SU-DHL-6 (cell line): ENCODE results near the gene GRIK2.

Experiments
- H2AFZ ChIP-seq: fragments of 200-600 bp; sonication (generic); 2 replicates; pipeline ENCODE4 v1.6.1; 2014; ENCODE audit warnings: low read depth, mild to moderate bottlenecking, moderate library complexity, mixed read lengths, antibody characterized with exemption, low read length; ENCODE audit not compliant: severe bottlenecking
- H3F3A ChIP-seq: fragments of 200-600 bp; shearing (Covaris generic); 2 replicates; pipeline ENCODE4 v1.6.0; 2016; ENCODE audit warnings: antibody characterized with exemption, mild to moderate bottlenecking; ENCODE audit not compliant: insufficient read depth
- H3K27ac ChIP-seq: fragments of 200-600 bp; sonication (generic); 2 replicates; pipeline ENCODE4 v1.5.1; 2016; ENCODE audit warnings: low read depth, mild to moderate bottlenecking, low read length, moderate library complexity, mixed read lengths
- H3K27me3 ChIP-seq: fragments of 200-600 bp; sonication (generic), shearing (Covaris generic); 2 replicates; pipeline ENCODE4 v1.6.0; 2014; ENCODE audit warnings: mild to moderate bottlenecking, low read length
- H3K36me3 ChIP-seq: fragments of 200-600 bp; sonication (generic); 2 replicates; pipeline ENCODE4 v1.6.1; 2014; ENCODE audit warnings: mild to moderate bottlenecking, low read length, mixed read lengths
- H3K4me2 ChIP-seq: fragments of 300-600, 200-600 bp; shearing (Covaris generic), sonication (generic); 2 replicates; pipeline ENCODE4 v1.6.0; 2014; ENCODE audit warnings: low read length, low read depth, mild to moderate bottlenecking; ENCODE audit not compliant: poor library complexity, severe bottlenecking
- H3K4me3 ChIP-seq: fragments of 200-600 bp; sonication (generic); 2 replicates; pipeline ENCODE4 v1.5.1; 2014; ENCODE audit warnings: antibody characterized with exemption, low read length, mild to moderate bottlenecking, mixed read lengths; ENCODE audit not compliant: insufficient read depth, poor library complexity, severe bottlenecking
- H3K79me2 ChIP-seq: fragments of 200-600 bp; sonication (generic); 2 replicates; pipeline ENCODE4 v1.6.1; 2014; ENCODE audit warnings: mild to moderate bottlenecking, low read length, moderate library complexity; ENCODE audit not compliant: insufficient read depth
- H3K9ac ChIP-seq: fragments of 200-600 bp; sonication (generic); 2 replicates; pipeline ENCODE4 v1.7.0; 2014; ENCODE audit warnings: mild to moderate bottlenecking, low read length
- H3K9me2 ChIP-seq: fragments of 200-600 bp; sonication (generic); replicated peaks from 2 replicates; pipeline ENCODE4 v1.6.1; 2014; ENCODE audit warnings: low read length; ENCODE audit not compliant: insufficient read depth
- H3K9me3 ChIP-seq: fragments of 200-600 bp; sonication (generic); 2 replicates; pipeline ENCODE4 v1.6.1; 2014; ENCODE audit warnings: low read length, mixed read lengths; ENCODE audit not compliant: insufficient read depth
- H4K20me1 ChIP-seq: fragments of 200-600 bp; sonication (generic); 2 replicates; pipeline ENCODE4 v1.6.1; 2014; ENCODE audit warnings: low read depth, mild to moderate bottlenecking, antibody characterized with exemption, low read length, moderate library complexity, mixed read lengths
- EZH2phosphoT487 ChIP-seq: fragments of 200-600 bp; sonication (generic), shearing (Covaris generic); conservative IDR thresholded peaks from 2 replicates; pipeline ENCODE4 v1.6.1; 2018; ENCODE audit warnings: mild to moderate bottlenecking, antibody characterized with exemption, low read length, moderate library complexity, mixed read lengths
- TF ChIP-seq, protein P1 (sequence below): fragments of 200-600 bp; sonication (generic); IDR thresholded peaks from one replicate; pipeline ENCODE4 v1.5.1; 2017; ENCODE audit warnings: antibody characterized with exemption, mild to moderate bottlenecking, low read length, moderate library complexity; ENCODE audit not compliant: insufficient read depth, poor library complexity, severe bottlenecking

GRIK2 gene

DNA sequence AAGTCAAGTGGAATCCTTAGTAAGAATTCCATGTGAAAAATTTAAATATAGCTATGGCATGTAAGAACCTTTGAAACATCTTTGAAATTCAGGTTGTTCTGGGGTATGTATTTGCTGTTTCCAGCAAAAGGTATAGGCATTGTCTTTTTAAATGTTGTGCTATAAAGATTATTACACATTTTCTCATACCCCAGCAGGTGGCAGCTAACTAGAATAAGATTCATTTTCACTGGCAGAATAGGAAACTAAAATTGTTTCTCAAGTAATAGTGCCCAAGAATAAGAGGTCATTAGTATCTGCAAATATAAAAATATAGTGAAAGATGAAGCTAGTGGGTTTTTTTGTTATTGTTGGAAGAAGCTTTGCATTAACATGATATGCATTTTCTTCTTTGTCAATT is 1.8 kb downstream of the GRIK2 start:
- Histone ChIP-seq H4K20me1 (no peaks in the 10 kb centered on the region), H3F3A (no peaks in the 10 kb centered on the region), H3K36me3 (no peaks in the 10 kb centered on the region), H3K27ac (no peak overlapping the region), H3K27me3 (no peaks in the 10 kb centered on the region), H3K9me3 (no peaks in the 10 kb centered on the region), H3K4me2 (no peak overlapping the region), H3K9me2 (no peaks in the 10 kb centered on the region), H2AFZ (no peak overlapping the region), H3K4me3 (no peak overlapping the region), H3K79me2 (no peaks in the 10 kb centered on the region), H3K9ac (no peak overlapping the region)
- TF ChIP-seq EZH2phosphoT487: no peak
- TF ChIP-seq, protein P1, sequence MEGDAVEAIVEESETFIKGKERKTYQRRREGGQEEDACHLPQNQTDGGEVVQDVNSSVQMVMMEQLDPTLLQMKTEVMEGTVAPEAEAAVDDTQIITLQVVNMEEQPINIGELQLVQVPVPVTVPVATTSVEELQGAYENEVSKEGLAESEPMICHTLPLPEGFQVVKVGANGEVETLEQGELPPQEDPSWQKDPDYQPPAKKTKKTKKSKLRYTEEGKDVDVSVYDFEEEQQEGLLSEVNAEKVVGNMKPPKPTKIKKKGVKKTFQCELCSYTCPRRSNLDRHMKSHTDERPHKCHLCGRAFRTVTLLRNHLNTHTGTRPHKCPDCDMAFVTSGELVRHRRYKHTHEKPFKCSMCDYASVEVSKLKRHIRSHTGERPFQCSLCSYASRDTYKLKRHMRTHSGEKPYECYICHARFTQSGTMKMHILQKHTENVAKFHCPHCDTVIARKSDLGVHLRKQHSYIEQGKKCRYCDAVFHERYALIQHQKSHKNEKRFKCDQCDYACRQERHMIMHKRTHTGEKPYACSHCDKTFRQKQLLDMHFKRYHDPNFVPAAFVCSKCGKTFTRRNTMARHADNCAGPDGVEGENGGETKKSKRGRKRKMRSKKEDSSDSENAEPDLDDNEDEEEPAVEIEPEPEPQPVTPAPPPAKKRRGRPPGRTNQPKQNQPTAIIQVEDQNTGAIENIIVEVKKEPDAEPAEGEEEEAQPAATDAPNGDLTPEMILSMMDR: no peak

DNA sequence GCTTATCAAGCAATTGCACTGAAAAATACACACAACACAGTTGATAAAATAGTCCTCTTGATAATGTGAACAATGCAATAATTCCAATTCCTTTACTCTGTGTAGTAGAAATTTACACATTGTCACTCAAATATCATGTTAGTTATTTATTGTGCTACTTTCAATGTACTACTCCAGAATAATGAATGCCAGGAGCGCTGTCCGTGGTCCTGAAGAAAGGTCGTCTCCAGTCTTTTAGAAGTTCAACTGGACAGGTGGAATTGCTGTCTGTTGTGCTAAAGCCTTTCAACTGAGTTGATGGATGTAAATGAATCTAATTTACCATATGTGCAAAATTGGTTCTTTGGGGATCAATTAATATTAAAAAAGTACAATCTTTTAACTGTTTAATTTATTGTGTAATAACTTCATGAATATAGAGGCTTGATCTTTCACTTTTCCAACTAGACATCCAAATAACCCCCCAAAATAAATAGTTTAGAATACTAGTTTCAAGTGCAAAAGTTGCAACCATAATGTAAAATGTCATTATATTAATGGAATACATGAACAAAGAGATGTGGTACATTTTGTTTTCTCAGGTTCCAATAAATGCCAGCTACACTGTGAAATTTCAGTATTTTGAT is 3.2 kb downstream of the GRIK2 start:
- TF ChIP-seq EZH2phosphoT487: no peak
- Histone ChIP-seq H3K27me3 (no peaks in the 10 kb centered on the region), H3K79me2 (no peaks in the 10 kb centered on the region), H4K20me1 (no peaks in the 10 kb centered on the region), H3K9me3 (no peaks in the 10 kb centered on the region), H3K9me2 (no peaks in the 10 kb centered on the region), H3K9ac (no peak overlapping the region), H3K4me2 (no peak overlapping the region), H2AFZ (no peak overlapping the region), H3F3A (no peaks in the 10 kb centered on the region), H3K4me3 (no peak overlapping the region), H3K36me3 (no peaks in the 10 kb centered on the region), H3K27ac (no peak overlapping the region)

- Histone ChIP-seq H3K4me2 (no peak overlapping the region), H3K27me3 (no peaks in the 10 kb centered on the region)
Observed at GRCh38 chr6:101397199-101397598, 3.7 kb downstream of the GRIK2 start.

More at GRCh38 chr6:101397199-101397598, 3.7 kb downstream of the GRIK2 start:
- H2AFZ ChIP-seq: no peak overlapping the region
- H3K79me2 ChIP-seq: no peaks in the 10 kb centered on the region
- H3K9me3 ChIP-seq: no peaks in the 10 kb centered on the region
- no peaks in the 10 kb centered on the region for H4K20me1 ChIP-seq
- H3K4me3 ChIP-seq: no peak overlapping the region
- no peak overlapping the region for H3K9ac ChIP-seq
- TF ChIP-seq, protein P1: no peak
- H3K27ac ChIP-seq: no peak overlapping the region
- H3K36me3 ChIP-seq: no peaks in the 10 kb centered on the region
- no peaks in the 10 kb centered on the region for H3K9me2 ChIP-seq
- no peaks in the 10 kb centered on the region for H3F3A ChIP-seq
